Stomach smooth muscle (tissue), 2 donors: ENCODE measurements around the gene MGME1.

ENCODE experiments used
- H3K27ac ChIP-seq: one replicate; pipeline ENCODE4 v1.7.0; 2013; ENCODE audit warnings: mild to moderate bottlenecking, low read length, inconsistent platforms
- H3K27me3 ChIP-seq, 2 donors: one replicate each; pipeline ENCODE4 v1.7.0; 2013; ENCODE audit warnings: low read length in 2 of 2; ENCODE audit not compliant: insufficient read depth in 2 of 2, control insufficient read depth in 1 of 2
- H3K36me3 ChIP-seq, 2 donors: one replicate each; pipeline ENCODE4 v1.7.0; 2013; ENCODE audit warnings: low read length in 2 of 2; ENCODE audit not compliant: control insufficient read depth in 2 of 2, insufficient read depth in 2 of 2
- H3K4me1 ChIP-seq: one replicate; pipeline ENCODE4 v1.7.0; 2013; ENCODE audit warnings: low read length; ENCODE audit not compliant: control insufficient read depth, insufficient read depth
- H3K4me3 ChIP-seq, 2 donors: one replicate each; pipeline ENCODE4 v1.7.0; 2013; ENCODE audit warnings: low read length in 2 of 2
- H3K9ac ChIP-seq, 2 donors: one replicate each; pipeline ENCODE4 v1.7.0; 2013; ENCODE audit warnings: low read length in 2 of 2, mild to moderate bottlenecking in 1 of 2
- H3K9me3 ChIP-seq, 2 donors: one replicate each; pipeline ENCODE4 v1.7.0; 2013; ENCODE audit warnings: low read length in 2 of 2; ENCODE audit not compliant: control insufficient read depth in 2 of 2
- donor health status: healthy.
- donor health status: Pancreatic carcinoma.

Gene MGME1

DNA sequence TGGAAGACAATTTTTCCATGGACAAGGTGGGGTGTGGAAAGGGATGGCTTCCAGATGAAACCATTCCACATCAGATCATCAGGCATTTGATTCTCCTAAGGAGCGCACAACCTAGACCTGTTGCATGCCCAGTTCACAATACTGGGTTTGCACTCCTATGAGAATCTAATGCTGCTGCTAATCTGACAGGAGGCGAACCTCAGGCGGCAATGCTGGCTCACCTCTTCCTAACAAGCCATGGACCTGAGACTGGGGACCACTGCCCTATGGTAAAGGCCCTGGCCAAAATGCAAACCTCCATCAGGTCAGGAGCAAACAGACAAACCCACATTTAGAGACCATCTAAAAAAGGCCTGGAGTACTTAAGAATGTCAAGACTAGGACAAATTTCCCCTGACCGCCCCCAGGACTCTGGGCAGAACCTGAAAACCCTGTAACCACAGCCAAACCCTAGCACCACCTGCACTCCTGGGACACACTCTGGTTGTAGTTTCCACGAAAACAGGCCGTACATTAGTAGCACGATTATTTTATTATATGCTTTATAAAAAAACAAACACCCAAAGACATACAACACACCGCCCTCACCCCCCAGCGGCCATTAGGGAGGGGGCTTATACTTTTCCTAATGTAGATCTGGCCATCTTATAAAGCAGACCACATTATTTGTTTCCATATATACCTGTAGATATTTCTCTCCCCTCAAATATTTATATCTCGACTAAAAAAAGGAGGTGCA lies 27.6 kb upstream of the MGME1 start:
- Histone ChIP-seq H3K4me3 (no peak overlapping the region), H3K9me3 (no peaks in the 10 kb centered on the region), H3K4me1 (peaks cover 36% of the 10 kb centered on the region), H3K27ac (no peak overlapping the region), H3K9ac (no peak overlapping the region), H3K27me3 (no peaks in the 10 kb centered on the region), H3K36me3 (peaks cover 30 to 43% of the 10 kb centered on the region in 2 donors)

DNA sequence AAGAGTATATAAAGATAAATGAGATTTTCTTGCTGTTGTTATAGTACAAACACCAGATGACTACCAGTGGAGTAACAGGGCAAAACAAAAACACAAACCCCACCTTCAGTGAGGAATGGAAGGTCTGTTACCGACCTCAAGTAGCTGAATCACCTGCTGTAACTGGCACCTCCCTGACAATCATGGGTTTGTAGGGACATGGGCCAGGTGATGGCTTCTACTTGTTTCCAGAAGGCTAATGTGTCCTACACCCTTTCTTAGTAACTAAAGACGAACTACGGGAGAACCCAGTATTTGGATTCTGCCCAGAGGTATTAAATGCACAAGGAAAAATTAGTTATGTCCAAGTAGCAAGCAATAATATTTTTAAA lies 27.0 kb upstream of the MGME1 start:
- no peaks in the 10 kb centered on the region for H3K9me3 ChIP-seq
- no peak overlapping the region for H3K9ac ChIP-seq
- no peak overlapping the region for H3K27ac ChIP-seq
- peaks cover 35 to 48% of the 10 kb centered on the region in 2 donors for H3K36me3 ChIP-seq
- peaks cover 31% of the 10 kb centered on the region for H3K4me1 ChIP-seq
- no peaks in the 10 kb centered on the region for H3K27me3 ChIP-seq
- no peak overlapping the region for H3K4me3 ChIP-seq

- H3K9ac ChIP-seq = no peak overlapping the region
- H3K27me3 ChIP-seq = no peaks in the 10 kb centered on the region
- H3K27ac ChIP-seq = no peak overlapping the region
- H3K4me3 ChIP-seq = no peak overlapping the region
- peaks cover 44 to 57% of the 10 kb centered on the region in 2 donors for H3K36me3 ChIP-seq
- H3K4me1 ChIP-seq = peaks cover 15% of the 10 kb centered on the region
- H3K9me3 ChIP-seq = no peaks in the 10 kb centered on the region
These were observed 25.5 kb upstream of the MGME1 start for GRCh38 chr20:17943343-17943742.

DNA sequence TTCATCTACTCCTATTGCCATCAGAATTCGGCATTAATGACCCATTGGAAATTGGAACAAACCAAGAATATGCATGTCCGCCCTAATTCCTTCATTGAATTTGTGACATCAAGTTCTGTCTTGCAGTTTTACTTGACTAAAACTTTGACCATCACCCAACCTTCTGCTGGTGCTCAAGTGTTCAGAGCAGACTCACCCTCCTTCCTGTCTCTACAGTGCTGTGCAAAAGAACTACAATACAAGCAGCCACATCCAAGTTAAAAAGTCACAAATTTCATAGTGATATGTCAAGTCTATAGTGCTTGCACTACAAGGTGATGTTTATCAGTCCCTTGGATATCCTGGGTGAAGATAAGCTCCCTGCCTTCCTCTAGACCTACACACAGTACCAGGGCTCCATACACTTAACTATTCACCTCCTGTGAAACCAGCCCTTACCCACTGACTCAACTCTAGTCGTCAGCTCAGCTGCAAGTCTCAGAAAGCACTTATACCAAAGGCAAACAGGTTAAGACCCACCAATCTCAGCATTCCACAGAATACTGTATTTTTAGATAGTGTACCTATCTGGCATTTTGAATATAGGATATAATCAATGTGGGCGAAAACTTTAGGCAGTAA lies 23.9 kb upstream of the MGME1 start:
- Histone ChIP-seq H3K9ac (no peak overlapping the region), H3K27me3 (no peaks in the 10 kb centered on the region), H3K4me1 (peaks cover under 1% of the 10 kb centered on the region), H3K4me3 (no peak overlapping the region), H3K36me3 (peaks cover 58 to 71% of the 10 kb centered on the region in 2 donors), H3K9me3 (no peaks in the 10 kb centered on the region), H3K27ac (no peak overlapping the region)

GRCh38 chr20:17946040-17946439 lies 22.8 kb upstream of the MGME1 start:
- Histone ChIP-seq H3K27ac (no peak overlapping the region), H3K36me3 (peaks cover 61 to 77% of the 10 kb centered on the region in 2 donors), H3K4me1 (no peaks in the 10 kb centered on the region), H3K27me3 (no peaks in the 10 kb centered on the region), H3K9me3 (no peaks in the 10 kb centered on the region), H3K9ac (no peak overlapping the region), H3K4me3 (no peak overlapping the region)

- Histone ChIP-seq H3K4me1 (no peaks in the 10 kb centered on the region), H3K9me3 (no peaks in the 10 kb centered on the region), H3K9ac (no peak overlapping the region), H3K4me3 (no peak overlapping the region), H3K36me3 (peaks cover 57 to 76% of the 10 kb centered on the region in 2 donors), H3K27ac (no peak overlapping the region), H3K27me3 (no peaks in the 10 kb centered on the region)
These were observed 22.0 kb upstream of the MGME1 start for GRCh38 chr20:17946572-17947473.

DNA sequence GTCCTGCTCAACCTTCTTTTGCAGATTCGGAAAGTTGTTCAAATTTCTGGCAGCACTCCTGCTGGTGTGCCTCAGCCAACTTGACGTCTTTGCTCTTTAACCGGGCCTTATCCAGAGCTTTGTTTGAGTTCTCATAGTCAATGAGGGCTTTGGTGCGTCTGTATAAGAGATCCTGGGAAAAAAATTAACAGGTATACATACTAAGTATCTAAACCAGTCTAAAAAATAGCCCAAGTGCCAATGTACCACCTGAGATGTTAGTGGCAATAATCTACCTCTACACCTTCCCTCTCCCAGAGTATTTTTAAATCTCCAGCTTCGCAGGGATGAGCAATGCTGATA lies 21.4 kb upstream of the MGME1 start:
- Histone ChIP-seq H3K27ac (no peak overlapping the region), H3K4me1 (no peaks in the 10 kb centered on the region), H3K36me3 (peaks cover 54 to 72% of the 10 kb centered on the region in 2 donors), H3K9ac (no peak overlapping the region), H3K4me3 (no peak overlapping the region), H3K27me3 (no peaks in the 10 kb centered on the region), H3K9me3 (no peaks in the 10 kb centered on the region)

DNA sequence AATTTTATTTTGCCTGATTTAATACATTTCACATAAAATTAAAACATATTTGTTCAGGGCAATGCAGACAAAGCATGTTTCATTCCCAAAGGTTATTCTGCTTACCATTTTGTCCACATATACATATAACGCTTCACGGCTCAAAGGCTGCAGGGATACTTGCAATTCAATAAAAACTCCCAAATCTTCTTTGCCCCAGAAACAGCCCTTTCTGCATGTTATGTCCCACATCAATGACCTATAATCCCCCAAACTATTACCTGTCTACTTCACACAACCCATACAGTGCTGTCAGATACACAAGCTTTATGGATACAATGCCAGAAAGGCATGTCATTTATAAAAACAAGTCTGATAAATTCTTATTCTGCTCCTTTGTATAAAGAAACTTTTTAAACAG lies 20.4 kb upstream of the MGME1 start:
- Histone ChIP-seq H3K9me3 (no peaks in the 10 kb centered on the region), H3K27me3 (no peaks in the 10 kb centered on the region), H3K4me1 (no peaks in the 10 kb centered on the region), H3K27ac (no peak overlapping the region), H3K9ac (no peak overlapping the region), H3K36me3 (peaks cover 57 to 70% of the 10 kb centered on the region in 2 donors), H3K4me3 (no peak overlapping the region)

DNA sequence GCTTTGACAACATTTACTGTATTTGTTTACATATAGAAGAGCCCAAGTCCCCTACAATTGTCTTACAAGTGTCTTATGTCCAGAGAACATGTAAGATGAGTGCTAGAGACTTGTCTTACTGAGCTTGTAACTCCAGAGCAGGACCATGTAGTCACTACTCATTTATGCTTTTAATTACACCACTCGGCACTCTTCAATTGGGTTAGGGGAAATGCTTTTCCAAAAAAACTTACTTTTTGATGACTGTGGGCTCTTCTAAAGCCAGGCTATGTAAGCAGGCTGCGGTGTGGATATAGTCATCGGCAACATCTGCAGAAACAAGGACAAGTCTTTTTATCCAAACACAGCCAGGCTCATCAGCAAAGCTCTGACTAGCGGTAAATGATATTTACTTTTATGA lies 18.9 kb upstream of the MGME1 start:
- Histone ChIP-seq H3K36me3 (peaks cover 60 to 74% of the 10 kb centered on the region in 2 donors), H3K27me3 (no peaks in the 10 kb centered on the region), H3K9me3 (no peaks in the 10 kb centered on the region), H3K27ac (no peak overlapping the region), H3K4me3 (no peak overlapping the region), H3K4me1 (no peaks in the 10 kb centered on the region), H3K9ac (no peak overlapping the region)

- H3K9me3 ChIP-seq = no peaks in the 10 kb centered on the region
- peaks cover 56 to 71% of the 10 kb centered on the region in 2 donors for H3K36me3 ChIP-seq
- no peaks in the 10 kb centered on the region for H3K4me1 ChIP-seq
- H3K27ac ChIP-seq = no peak overlapping the region
- no peak overlapping the region for H3K4me3 ChIP-seq
- no peak overlapping the region for H3K9ac ChIP-seq
- H3K27me3 ChIP-seq = no peaks in the 10 kb centered on the region
These were observed 18.1 kb upstream of the MGME1 start for GRCh38 chr20:17950670-17951069.
